Endodermal cell (in vitro differentiated cells): Measurements from ENCODE around the gene SULT1C3. TPM values are rescaled to one million over a fixed set of nuclear protein-coding genes. Genes with fewer than 3 reads are reported as not detected.

Experiments
- DNase-seq: peaks from one replicate; pipeline ENCODE4 v3.0.0-alpha.2; 2017
- H3K27ac ChIP-seq: 2 replicates; pipeline ENCODE4 v1.5.1; 2013; ENCODE audit warnings: mild to moderate bottlenecking, low read depth, low read length, moderate library complexity
- H3K27me3 ChIP-seq: 2 replicates; pipeline ENCODE4 v1.6.1; 2013; ENCODE audit warnings: mild to moderate bottlenecking, low read length, moderate library complexity; ENCODE audit not compliant: insufficient read depth, control insufficient read depth, poor library complexity, severe bottlenecking
- H3K36me3 ChIP-seq: 2 replicates; pipeline ENCODE4 v1.7.0; 2013; ENCODE audit warnings: mild to moderate bottlenecking, low read length, moderate library complexity; ENCODE audit not compliant: control insufficient read depth, insufficient read depth
- H3K4me1 ChIP-seq: one replicate; pipeline ENCODE4 v1.7.0; 2013; ENCODE audit warnings: low read length; ENCODE audit not compliant: control insufficient read depth, insufficient read depth
- H3K4me3 ChIP-seq: 2 replicates; pipeline ENCODE4 v1.5.1; 2013; ENCODE audit warnings: mild to moderate bottlenecking, low read length, moderate library complexity
- H3K9ac ChIP-seq: 2 replicates; pipeline ENCODE4 v1.6.1; 2013; ENCODE audit warnings: mild to moderate bottlenecking, low read length, moderate library complexity; ENCODE audit not compliant: poor library complexity, severe bottlenecking; ENCODE audit errors: extremely low read depth
- H3K9me3 ChIP-seq: 2 replicates; pipeline ENCODE4 v1.6.1; 2013; ENCODE audit warnings: mild to moderate bottlenecking, low read length, moderate library complexity; ENCODE audit not compliant: control insufficient read depth
- H3K27ac Mint-ChIP-seq: 2 replicates; pipeline ENCODE4 v1.8.0; 2020; ENCODE audit warnings: mixed read lengths
- H3K27me3 Mint-ChIP-seq: 2 replicates; pipeline ENCODE4 v1.8.0; 2021; ENCODE audit warnings: mild to moderate bottlenecking, mixed read lengths; ENCODE audit not compliant: insufficient read depth
- H3K36me3 Mint-ChIP-seq: 2 replicates; pipeline ENCODE4 v1.8.0; 2020; ENCODE audit warnings: low read depth, mixed read lengths
- H3K4me1 Mint-ChIP-seq: 2 replicates; pipeline ENCODE4 v1.8.0; 2020; ENCODE audit warnings: mixed read lengths
- H3K4me3 Mint-ChIP-seq: 2 replicates; pipeline ENCODE4 v1.8.0; 2020; ENCODE audit warnings: mild to moderate bottlenecking, moderate library complexity, mixed read lengths
- H3K9me3 Mint-ChIP-seq: 2 replicates; pipeline ENCODE4 v1.8.0; 2020; ENCODE audit warnings: mild to moderate bottlenecking, mixed read lengths
- CTCF ChIP-seq: fragments of 200-600 bp; sonication (generic); conservative IDR thresholded peaks from 2 replicates; pipeline ENCODE4 v1.5.0; 2021; ENCODE audit warnings: antibody characterized with exemption, mild to moderate bottlenecking
- WGBS, 2 experiments: methylation state at CpG; one replicate each; pipeline versions ENCODE4 v1.1.5 to v1.1.7; 2013; ENCODE audit warnings: missing lambda C conversion rate in 2 of 2, mixed read lengths in 1 of 2; ENCODE audit not compliant: insufficient coverage in 1 of 2, insufficient read length in 1 of 2; 5-methylcytosine and 5-hydroxymethylcytosine counted together
- total RNA-seq, 2 donors: library from RNA; stranded (reverse); fragmentation: NEBNext Ultra II Directional in 1 of 2; extraction: Animal tissue kit (Norgen Biotek cat#: 25700) in 1 of 2; gene quantifications; 2 replicates in 1 of 2; 3 replicates in 1 of 2; pipeline ENCODE4 v1.2.1, GENCODE V29; 2021

SULT1C3 gene
- total RNA-seq, 2 donors from 2014 or later = not detected

GRCh38 chr2:108229875-108230274, 9.9 kb upstream of the SULT1C3 start:
- Histone ChIP-seq H3K27me3 (no peaks in the 10 kb centered on the region), H3K4me1 (no peaks in the 10 kb centered on the region), H3K27ac (no peak overlapping the region), H3K9ac (no peak overlapping the region), H3K36me3 (no peaks in the 10 kb centered on the region), H3K4me3 (no peak overlapping the region), H3K9me3 (no peaks in the 10 kb centered on the region)
- H3K4me3 Mint-ChIP-seq = no peak overlapping the region
- no peaks in the 10 kb centered on the region for H3K4me1 Mint-ChIP-seq
- TF ChIP-seq CTCF = no peak
- 82 to 86% methylated on average over 1 to 2 of the region's 2 CpGs for WGBS, 2 experiments
- H3K9me3 Mint-ChIP-seq = peaks cover 13% of the 10 kb centered on the region
- no peaks in the 10 kb centered on the region for H3K27me3 Mint-ChIP-seq
- no peaks in the 10 kb centered on the region for H3K36me3 Mint-ChIP-seq
- H3K27ac Mint-ChIP-seq = no peak overlapping the region
- DNase-seq = no peak

- Histone ChIP-seq H3K27ac (no peak overlapping the region), H3K9me3 (peaks cover 9% of the 10 kb centered on the region), H3K4me3 (no peak overlapping the region), H3K4me1 (no peaks in the 10 kb centered on the region), H3K27me3 (no peaks in the 10 kb centered on the region), H3K36me3 (no peaks in the 10 kb centered on the region), H3K9ac (no peak overlapping the region)
- no peaks in the 10 kb centered on the region for H3K36me3 Mint-ChIP-seq
- no peak overlapping the region for H3K4me3 Mint-ChIP-seq
- no peak for TF ChIP-seq CTCF
- peaks cover 25% of the 10 kb centered on the region for H3K9me3 Mint-ChIP-seq
- DNase-seq = no peak
- H3K4me1 Mint-ChIP-seq = no peaks in the 10 kb centered on the region
- H3K27me3 Mint-ChIP-seq = no peaks in the 10 kb centered on the region
- WGBS, 2 experiments = 93 to 97% methylated on average over 2 to 4 of the region's 4 CpGs
- no peak overlapping the region for H3K27ac Mint-ChIP-seq
Observed at GRCh38 chr2:108235577-108235976, 4.2 kb upstream of the SULT1C3 start.

- no peak for DNase-seq
- Histone ChIP-seq H3K4me3 (no peak overlapping the region), H3K27ac (no peak overlapping the region), H3K4me1 (no peaks in the 10 kb centered on the region), H3K27me3 (no peaks in the 10 kb centered on the region), H3K36me3 (no peaks in the 10 kb centered on the region), H3K9me3 (peaks cover 9% of the 10 kb centered on the region), H3K9ac (no peak overlapping the region)
- no peaks in the 10 kb centered on the region for H3K4me1 Mint-ChIP-seq
- no peak overlapping the region for H3K27ac Mint-ChIP-seq
- H3K4me3 Mint-ChIP-seq = no peak overlapping the region
- H3K9me3 Mint-ChIP-seq = peaks cover 35% of the 10 kb centered on the region
- TF ChIP-seq CTCF = no peak
- 87 to 95% methylated on average over 2 to 6 of the region's 6 CpGs for WGBS, 2 experiments
- no peaks in the 10 kb centered on the region for H3K27me3 Mint-ChIP-seq
- H3K36me3 Mint-ChIP-seq = no peaks in the 10 kb centered on the region
Observed at GRCh38 chr2:108236676-108237335, 3.0 kb upstream of the SULT1C3 start.
